Activated CD4-positive, alpha-beta memory T cell treated with anti-CD3 and anti-CD28 coated beads for 36 hours (primary cell): ENCODE data around the gene ATP11A. TPM values are rescaled to one million over a fixed set of nuclear protein-coding genes. Genes with fewer than 3 reads are reported as not detected.

Source experiments
- CTCF ChIA-PET: fragments of 350-600 bp; sonication (Branson Sonifier 250); formaldehyde crosslinking; loops from one replicate; lab custom pipeline; 2021; ENCODE audit warnings: antibody characterized with exemption, inconsistent platforms; lab: Charles Lee
- POLR2A ChIA-PET: fragments of 350-600 bp; sonication (Branson Sonifier 250); formaldehyde crosslinking; loops from one replicate; lab custom pipeline; 2021; ENCODE audit warnings: antibody characterized with exemption; lab: Charles Lee
- DNase-seq: peaks from one replicate; pipeline ENCODE4 v3.0.0-alpha.2; 2020
- H3K27ac Mint-ChIP-seq: one replicate; pipeline ENCODE4 v1.8.0; 2021; ENCODE audit warnings: mixed read lengths
- H3K27me3 Mint-ChIP-seq: one replicate; pipeline ENCODE4 v1.8.0; 2021; ENCODE audit warnings: mixed read lengths
- H3K36me3 Mint-ChIP-seq: one replicate; pipeline ENCODE4 v1.8.0; 2021; ENCODE audit warnings: mixed read lengths
- H3K4me1 Mint-ChIP-seq: one replicate; pipeline ENCODE4 v1.8.0; 2021; ENCODE audit warnings: low read depth, mixed read lengths
- H3K4me3 Mint-ChIP-seq: one replicate; pipeline ENCODE4 v1.8.0; 2021; ENCODE audit warnings: mild to moderate bottlenecking, mixed read lengths
- H3K9me3 Mint-ChIP-seq: one replicate; pipeline ENCODE4 v1.8.0; 2021; ENCODE audit warnings: mixed read lengths
- intact Hi-C: fragments of 100-400 bp; cut with micrococcal nuclease; formaldehyde crosslinking; loops from one replicate; pipeline ENCODE4 v1.15.1; 2023
- total RNA-seq, 2 experiments: library from RNA; stranded (reverse); gene quantifications; one replicate each; pipeline ENCODE4 v1.2.3, GENCODE V29; 2021

The ATP11A gene
- total RNA-seq, 2 experiments from 2014 or later: 36.6 to 38.7 TPM

DNA sequence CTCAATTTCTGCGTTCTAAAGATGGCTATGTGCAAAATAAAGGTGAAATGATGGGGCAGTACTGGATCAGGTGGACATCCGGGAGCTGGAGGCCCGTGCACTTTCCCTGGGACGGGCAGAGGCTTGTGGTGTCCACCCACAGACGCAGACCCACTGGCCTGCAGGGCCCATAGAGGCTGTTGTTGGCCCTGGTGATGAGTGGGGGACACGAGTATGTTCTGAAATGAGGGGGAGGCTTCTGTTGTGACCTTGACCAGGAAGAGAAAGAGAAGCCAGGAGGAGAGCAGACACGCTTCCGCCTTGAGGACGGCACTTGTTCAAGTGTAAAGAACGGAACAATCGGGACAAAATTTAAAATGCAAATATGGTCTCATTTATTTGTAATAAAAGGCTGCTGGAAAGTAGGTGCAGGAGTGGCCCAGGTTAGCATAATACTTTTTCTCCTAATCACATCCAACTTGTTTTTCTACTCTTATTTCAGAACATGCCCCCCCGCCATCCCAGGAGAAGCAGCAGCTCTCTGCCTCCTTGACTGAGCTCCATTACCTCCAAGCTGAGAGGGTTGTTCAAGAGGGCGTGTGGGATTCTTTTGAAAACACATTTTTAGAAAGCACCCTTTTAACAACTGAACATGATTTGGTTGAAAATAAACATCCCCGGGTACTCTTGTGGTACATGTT lies 27.1 kb downstream of the ATP11A start:
- H3K4me1 Mint-ChIP-seq: peaks cover 6% of the 10 kb centered on the region
- ChIA-PET POLR2A (no interaction called here), CTCF (no interaction called here)
- H3K9me3 Mint-ChIP-seq: no peaks in the 10 kb centered on the region
- H3K27me3 Mint-ChIP-seq: no peaks in the 10 kb centered on the region
- no peak overlapping the region for H3K4me3 Mint-ChIP-seq
- no peaks in the 10 kb centered on the region for H3K36me3 Mint-ChIP-seq
- intact Hi-C loops: no loop called here
- no peak overlapping the region for H3K27ac Mint-ChIP-seq
- no peak for DNase-seq

DNA sequence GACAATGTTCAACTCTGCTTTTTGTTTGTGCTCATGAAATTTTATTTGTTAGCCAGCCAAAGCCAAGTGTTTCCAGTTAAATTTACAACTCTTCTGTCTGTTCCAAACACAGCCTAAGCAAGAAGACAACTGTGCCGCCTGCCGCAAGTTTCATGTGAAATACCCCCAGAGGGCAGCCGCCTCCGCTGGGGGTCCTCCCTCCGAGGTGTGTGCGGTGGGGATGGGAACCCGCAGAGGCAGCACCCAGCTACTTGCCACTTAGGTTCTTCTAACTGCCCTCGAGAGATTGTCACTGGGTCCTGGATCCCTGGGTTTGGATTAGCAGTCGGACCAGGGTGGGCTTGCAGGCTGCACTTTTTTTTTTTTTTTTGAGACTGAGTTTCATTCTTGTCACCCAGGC lies 28.5 kb downstream of the ATP11A start:
- H3K4me1 Mint-ChIP-seq: peaks cover 7% of the 10 kb centered on the region
- no peaks in the 10 kb centered on the region for H3K27me3 Mint-ChIP-seq
- no peak overlapping the region for H3K4me3 Mint-ChIP-seq
- POLR2A ChIA-PET: interaction anchor here (0.7 kb wide), 1 partner anchor 28 kb away, joined by 5 read pairs; no protein-coding TSS in a partner anchor
- CTCF ChIA-PET: no interaction called here
- intact Hi-C loops: no loop called here
- H3K36me3 Mint-ChIP-seq: no peaks in the 10 kb centered on the region
- H3K27ac Mint-ChIP-seq: no peak overlapping the region
- no peak for DNase-seq
- no peaks in the 10 kb centered on the region for H3K9me3 Mint-ChIP-seq

- no peak overlapping the region for H3K4me3 Mint-ChIP-seq
- no peak overlapping the region for H3K27ac Mint-ChIP-seq
- peaks cover 10% of the 10 kb centered on the region for H3K4me1 Mint-ChIP-seq
- H3K36me3 Mint-ChIP-seq: no peaks in the 10 kb centered on the region
- no peak for DNase-seq
- H3K27me3 Mint-ChIP-seq: no peaks in the 10 kb centered on the region
- H3K9me3 Mint-ChIP-seq: no peaks in the 10 kb centered on the region
- POLR2A ChIA-PET: interaction anchor here (0.7 kb wide), 1 partner anchor 28 kb away, joined by 5 read pairs; no protein-coding TSS in a partner anchor
- CTCF ChIA-PET: no interaction called here
- intact Hi-C loops: no loop called here
Measured at GRCh38 chr13:112719016-112719415, 29.2 kb downstream of the ATP11A start.

GRCh38 chr13:112719556-112719955 lies 29.7 kb downstream of the ATP11A start:
- Mint-ChIP-seq H3K36me3 (no peaks in the 10 kb centered on the region), H3K27me3 (no peaks in the 10 kb centered on the region), H3K4me3 (no peak overlapping the region), H3K4me1 (peaks cover 14% of the 10 kb centered on the region), H3K9me3 (no peaks in the 10 kb centered on the region), H3K27ac (no peak overlapping the region)
- no peak for DNase-seq
- CTCF ChIA-PET: no interaction called here
- POLR2A ChIA-PET: no interaction called here
- intact Hi-C loops: no loop called here

DNA sequence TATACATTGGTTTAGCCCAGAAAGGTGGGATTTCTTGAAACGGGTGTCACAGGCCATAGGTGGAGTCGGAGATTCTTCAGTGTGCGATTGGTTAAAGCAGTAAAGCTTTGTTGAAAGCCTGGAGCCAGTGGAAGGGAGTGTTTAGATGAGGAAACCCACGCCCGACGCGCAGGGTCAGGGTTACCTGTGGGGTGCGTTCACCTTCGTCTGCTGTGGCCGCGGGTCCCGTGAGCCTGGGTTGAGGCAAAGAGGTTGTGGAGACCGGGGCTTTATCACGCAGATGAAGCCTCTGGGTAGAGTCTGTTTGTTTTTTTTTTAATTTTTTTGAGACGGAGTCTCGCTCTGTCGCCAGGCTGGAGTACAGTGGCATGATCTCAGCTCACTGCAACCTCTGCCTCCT lies 30.4 kb downstream of the ATP11A start:
- CTCF ChIA-PET: no interaction called here
- Mint-ChIP-seq H3K36me3 (no peaks in the 10 kb centered on the region), H3K9me3 (no peaks in the 10 kb centered on the region), H3K4me1 (peaks cover 16% of the 10 kb centered on the region), H3K27me3 (no peaks in the 10 kb centered on the region), H3K27ac (no peak overlapping the region), H3K4me3 (no peak overlapping the region)
- POLR2A ChIA-PET: no interaction called here
- intact Hi-C loops: no loop called here
- no peak for DNase-seq

DNA sequence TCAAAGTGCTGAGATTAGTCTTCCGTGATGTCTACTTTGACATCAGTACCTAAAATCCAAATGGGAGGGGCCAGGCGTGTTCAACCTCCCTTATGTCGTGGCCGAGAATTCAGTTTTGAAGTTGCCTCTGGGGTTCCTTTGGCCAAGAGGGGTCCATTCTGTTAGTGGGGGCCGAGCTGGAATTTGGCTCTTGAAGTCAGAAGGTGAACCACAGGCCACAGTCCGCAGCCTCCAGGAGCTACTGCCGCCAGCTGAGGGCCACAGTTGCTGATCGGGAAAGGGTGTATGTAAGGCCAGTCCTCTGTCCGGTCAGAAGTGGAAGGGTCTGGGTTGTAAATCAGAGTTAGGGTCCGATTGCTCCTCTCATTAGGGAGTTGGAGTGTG lies 31.0 kb downstream of the ATP11A start:
- Mint-ChIP-seq H3K36me3 (no peaks in the 10 kb centered on the region), H3K4me1 (peaks cover 22% of the 10 kb centered on the region), H3K9me3 (no peaks in the 10 kb centered on the region), H3K4me3 (no peak overlapping the region), H3K27ac (no peak overlapping the region), H3K27me3 (no peaks in the 10 kb centered on the region)
- ChIA-PET POLR2A (no interaction called here), CTCF (no interaction called here)
- intact Hi-C loops: no loop called here
- no peak for DNase-seq

- Mint-ChIP-seq H3K36me3 (no peaks in the 10 kb centered on the region), H3K9me3 (no peaks in the 10 kb centered on the region), H3K27me3 (no peaks in the 10 kb centered on the region), H3K27ac (no peak overlapping the region), H3K4me3 (no peak overlapping the region), H3K4me1 (peaks cover 26% of the 10 kb centered on the region)
- CTCF ChIA-PET: no interaction called here
- DNase-seq: no peak
- POLR2A ChIA-PET: no interaction called here
- intact Hi-C loops: no loop called here
Measured at GRCh38 chr13:112721198-112722104, 31.6 kb downstream of the ATP11A start.

- no peak for DNase-seq
- peaks cover 26% of the 10 kb centered on the region for H3K4me1 Mint-ChIP-seq
- ChIA-PET POLR2A (no interaction called here), CTCF (no interaction called here)
- H3K9me3 Mint-ChIP-seq: no peaks in the 10 kb centered on the region
- no peak overlapping the region for H3K27ac Mint-ChIP-seq
- H3K36me3 Mint-ChIP-seq: no peaks in the 10 kb centered on the region
- H3K27me3 Mint-ChIP-seq: no peaks in the 10 kb centered on the region
- H3K4me3 Mint-ChIP-seq: no peak overlapping the region
- intact Hi-C loops: no loop called here
Measured at GRCh38 chr13:112722433-112723263, 32.8 kb downstream of the ATP11A start.

GRCh38 chr13:112723771-112724170 lies 33.9 kb downstream of the ATP11A start:
- ChIA-PET POLR2A (no interaction called here), CTCF (no interaction called here)
- intact Hi-C loops: no loop called here
- no peaks in the 10 kb centered on the region for H3K27me3 Mint-ChIP-seq
- H3K27ac Mint-ChIP-seq: no peak overlapping the region
- no peaks in the 10 kb centered on the region for H3K9me3 Mint-ChIP-seq
- DNase-seq: no peak
- H3K36me3 Mint-ChIP-seq: no peaks in the 10 kb centered on the region
- peaks cover 26% of the 10 kb centered on the region for H3K4me1 Mint-ChIP-seq
- H3K4me3 Mint-ChIP-seq: no peak overlapping the region

GRCh38 chr13:112724788-112725345 lies 35.0 kb downstream of the ATP11A start:
- ChIA-PET CTCF (no interaction called here), POLR2A (no interaction called here)
- no peak overlapping the region for H3K27ac Mint-ChIP-seq
- H3K27me3 Mint-ChIP-seq: no peaks in the 10 kb centered on the region
- DNase-seq: no peak
- no peaks in the 10 kb centered on the region for H3K9me3 Mint-ChIP-seq
- H3K4me3 Mint-ChIP-seq: no peak overlapping the region
- intact Hi-C loops: no loop called here
- peaks cover 26% of the 10 kb centered on the region for H3K4me1 Mint-ChIP-seq
- H3K36me3 Mint-ChIP-seq: no peaks in the 10 kb centered on the region

- Mint-ChIP-seq H3K27ac (no peak overlapping the region), H3K4me1 (peaks cover 27% of the 10 kb centered on the region), H3K4me3 (no peak overlapping the region), H3K9me3 (no peaks in the 10 kb centered on the region), H3K36me3 (no peaks in the 10 kb centered on the region), H3K27me3 (no peaks in the 10 kb centered on the region)
- CTCF ChIA-PET: interaction anchor here (0.6 kb wide), 1 partner anchor 50 kb away, joined by 3 read pairs; no protein-coding TSS in a partner anchor
- intact Hi-C loops: no loop called here
- DNase-seq: peak; percentile 21
- POLR2A ChIA-PET: no interaction called here
Measured at GRCh38 chr13:112725346-112726015, 35.6 kb downstream of the ATP11A start.
